Measurements from ENCODE around the gene PHYHD1. TPM values are rescaled to one million over a fixed set of nuclear protein-coding genes. Genes with fewer than 3 reads are reported as not detected.

The PHYHD1 gene
- polyA plus RNA-seq, 2 of the 4 experiments (the other 2 are of a cell fraction), result not detected

DNA sequence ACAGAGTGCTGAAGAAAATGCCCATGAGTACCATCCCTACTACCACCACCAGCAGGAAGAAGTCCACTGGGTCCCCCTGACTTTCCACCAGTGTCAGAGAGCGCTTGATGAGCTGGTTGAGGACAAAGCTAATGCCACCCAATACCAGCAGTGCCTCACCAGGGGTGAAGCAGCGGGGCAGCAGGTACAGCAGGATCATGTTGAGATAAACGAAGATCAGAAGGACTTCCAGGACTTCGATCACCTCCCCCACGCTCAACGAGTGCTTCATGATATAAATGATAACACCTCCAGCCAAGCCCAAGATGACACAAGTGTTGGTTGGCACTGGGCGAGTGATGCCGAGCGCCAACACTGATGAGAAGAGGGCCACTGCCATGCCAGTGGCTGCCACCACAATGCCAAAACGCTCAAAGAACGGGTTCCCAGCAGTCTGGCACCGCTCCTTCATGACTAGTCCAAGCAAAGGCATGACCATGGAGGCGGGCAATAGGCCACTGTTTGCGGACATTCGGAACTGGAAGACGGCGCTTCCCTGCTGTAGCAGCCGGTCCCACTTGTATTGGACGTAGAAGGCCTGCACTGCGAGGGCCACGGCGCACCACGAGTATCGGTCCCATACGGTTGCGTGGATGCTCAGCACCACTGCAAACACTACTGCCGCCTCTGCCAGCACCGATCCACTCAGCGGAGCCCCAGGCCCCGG, 25.9 kb downstream of the PHYHD1 start:
- peaks cover 12% of the 10 kb centered on the region; the same call in 2 of the 3 replicates for H3K4me1 ChIP-seq
- peak overlapping the region; percentile 92 for H3K4me2 ChIP-seq
- peak overlapping the region; percentile 91 to 95 for H3K27ac ChIP-seq
- POLR2A ChIA-PET, result no interaction called here
- DNase-seq (ENCODE audit: low read depth in 1 of 2, low spot score in 1 of 2), result peak in 1 of 2 experiments; percentile 24
- WGBS (ENCODE audit: missing lambda C conversion rate), result 37% methylated on average over 30 of the region's 30 CpGs
- peak; percentile 49 to 52; a peak in 5 of 6 replicates for ATAC-seq
- CTCF ChIA-PET, result interaction anchor here (0.6 to 2.9 kb wide), 2 partner anchors 19 to 72 kb away, joined by 3 to 12 read pairs; no protein-coding TSS in a partner anchor
- H3K4me3 ChIP-seq, result peak overlapping the region; percentile 85
- FAIRE-seq, result no peak
- no peaks in the 10 kb centered on the region for H3K9me3 ChIP-seq
- TF ChIP-seq JUNB (IDR thresholded peaks at IDR 0.05), result no peak
- no peak for TF ChIP-seq CHD4 (IDR thresholded peaks at IDR 0.05; ENCODE audit: borderline replicate concordance)
- no peak for TF ChIP-seq REST (IDR thresholded peaks at IDR 0.05)
- no peak for TF ChIP-seq MAX (IDR thresholded peaks at IDR 0.05)
- TF ChIP-seq CBX2 (IDR thresholded peaks at IDR 0.05; ENCODE audit: borderline replicate concordance, low read depth), result no peak
- no peak for TF ChIP-seq KDM5A (IDR thresholded peaks at IDR 0.05)
- no peak for TF ChIP-seq CTCF (IDR thresholded peaks at IDR 0.05)
- TF ChIP-seq ATOH8 (CRISPR knock-in tag; IDR thresholded peaks at IDR 0.05; ENCODE audit: low read depth), result no peak

DNA sequence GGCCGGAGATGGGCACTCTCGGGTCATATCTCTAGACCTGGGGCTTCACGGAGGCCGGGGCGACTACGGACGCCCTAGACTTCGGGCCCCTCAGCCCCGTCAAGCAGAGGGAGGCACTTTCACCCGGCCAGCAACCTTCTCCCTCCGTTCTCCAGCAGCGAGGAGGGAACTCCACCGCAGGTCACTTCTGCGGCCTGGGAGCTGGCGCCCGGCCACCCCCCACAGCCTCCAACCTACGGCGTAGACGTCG, 26.4 kb downstream of the PHYHD1 start:
- ChIA-PET POLR2A (no interaction called here), CTCF (interaction anchor here (0.9 kb wide), 1 partner anchor 19 kb away, joined by 4 read pairs; no protein-coding TSS in a partner anchor)
- DNase-seq (ENCODE audit: low read depth in 1 of 2, low spot score in 1 of 2) (no peak), FAIRE-seq (no peak), ATAC-seq (peak; percentile 56 to 58)
- Histone ChIP-seq H3K9me3 (no peaks in the 10 kb centered on the region), H3K4me2 (peak overlapping the region; percentile 92), H3K27ac (peak overlapping the region; percentile 91 to 95), H3K4me1 (peaks cover 12% of the 10 kb centered on the region; the same call in 2 of the 3 replicates), H3K4me3 (peak overlapping the region; percentile 85)
- 0% methylated on average over 18 of the region's 20 CpGs for WGBS (ENCODE audit: missing lambda C conversion rate)
- TF ChIP-seq HOXB13 (CRISPR knock-in tag; IDR thresholded peaks at IDR 0.05; ENCODE audit: low read depth), result 0 out of 2 replicates have a peak, but pooled peaks have one; percentile 24
- TF ChIP-seq, protein P1, sequence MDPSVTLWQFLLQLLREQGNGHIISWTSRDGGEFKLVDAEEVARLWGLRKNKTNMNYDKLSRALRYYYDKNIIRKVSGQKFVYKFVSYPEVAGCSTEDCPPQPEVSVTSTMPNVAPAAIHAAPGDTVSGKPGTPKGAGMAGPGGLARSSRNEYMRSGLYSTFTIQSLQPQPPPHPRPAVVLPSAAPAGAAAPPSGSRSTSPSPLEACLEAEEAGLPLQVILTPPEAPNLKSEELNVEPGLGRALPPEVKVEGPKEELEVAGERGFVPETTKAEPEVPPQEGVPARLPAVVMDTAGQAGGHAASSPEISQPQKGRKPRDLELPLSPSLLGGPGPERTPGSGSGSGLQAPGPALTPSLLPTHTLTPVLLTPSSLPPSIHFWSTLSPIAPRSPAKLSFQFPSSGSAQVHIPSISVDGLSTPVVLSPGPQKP (IDR thresholded peaks at IDR 0.05; ENCODE audit: low read depth, low read length), result no peak
- peak; percentile 89; the same call in 1 of the 2 replicates for TF ChIP-seq KDM5A (IDR thresholded peaks at IDR 0.05)

Measured in A549 (cell line).